NCI-H2196 (cell line): ENCODE data around the gene SMG1.
"Not testable (repeated sequence)": the region's sequence is repeated elsewhere in the genome, so short reads cannot be mapped to it uniquely, and the experiment has no call there.

ENCODE experiments used
- DNase-seq: peaks from one replicate; lab custom pipeline; 2025; ENCODE audit not compliant: unreplicated experiment; lab: John Stamatoyannopoulos, UW

SMG1 gene

DNA sequence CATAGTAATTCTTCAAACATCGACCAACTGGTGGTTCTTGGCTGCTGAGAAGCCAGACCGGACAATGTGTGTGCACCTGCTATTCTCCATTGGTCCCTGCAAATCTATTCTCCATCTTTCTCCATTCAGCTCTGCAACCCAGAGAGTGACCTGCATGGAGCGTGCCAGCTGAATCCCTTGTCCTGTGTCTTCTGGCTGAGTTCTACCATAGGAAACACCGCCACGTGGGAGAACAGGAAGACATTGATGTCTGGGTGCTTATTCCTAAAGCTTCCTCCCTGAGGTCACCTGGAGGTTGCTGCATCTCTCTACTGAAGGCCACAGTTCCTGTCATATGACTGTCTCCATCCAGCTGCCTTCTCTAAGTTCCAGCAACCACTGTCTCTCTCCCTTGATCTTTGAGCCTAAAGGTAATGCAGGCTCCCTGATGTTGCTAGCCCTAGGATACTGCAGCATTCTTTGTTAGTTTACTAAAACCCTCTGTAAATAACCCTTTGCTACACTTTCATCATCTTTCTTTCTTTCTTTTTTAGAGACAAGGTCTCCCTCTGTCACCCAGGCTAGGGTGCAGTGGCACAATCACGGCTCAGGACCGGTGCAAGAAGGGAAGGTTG lies 10.6 kb upstream of the SMG1 start:
- no peak for DNase-seq

DNA sequence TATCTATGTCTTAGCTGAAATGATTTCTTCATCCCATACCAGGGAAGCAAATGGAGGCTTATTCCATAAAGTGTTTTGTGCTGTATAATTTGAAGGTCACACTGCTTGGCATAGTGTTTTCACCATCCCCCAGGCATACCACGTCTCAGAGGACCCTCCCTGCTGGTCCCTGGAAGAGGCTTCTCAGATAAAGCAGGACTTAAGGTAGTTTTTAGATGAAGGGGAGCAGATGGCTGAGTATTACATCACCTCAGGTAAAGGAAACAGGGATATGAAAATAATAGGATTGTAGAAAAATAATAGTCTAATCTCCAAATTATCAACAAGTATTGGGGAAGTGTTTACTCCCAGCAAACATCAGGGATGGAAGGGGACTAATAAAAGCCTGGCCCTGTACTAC lies 7.3 kb upstream of the SMG1 start:
- DNase-seq: no peak

DNA sequence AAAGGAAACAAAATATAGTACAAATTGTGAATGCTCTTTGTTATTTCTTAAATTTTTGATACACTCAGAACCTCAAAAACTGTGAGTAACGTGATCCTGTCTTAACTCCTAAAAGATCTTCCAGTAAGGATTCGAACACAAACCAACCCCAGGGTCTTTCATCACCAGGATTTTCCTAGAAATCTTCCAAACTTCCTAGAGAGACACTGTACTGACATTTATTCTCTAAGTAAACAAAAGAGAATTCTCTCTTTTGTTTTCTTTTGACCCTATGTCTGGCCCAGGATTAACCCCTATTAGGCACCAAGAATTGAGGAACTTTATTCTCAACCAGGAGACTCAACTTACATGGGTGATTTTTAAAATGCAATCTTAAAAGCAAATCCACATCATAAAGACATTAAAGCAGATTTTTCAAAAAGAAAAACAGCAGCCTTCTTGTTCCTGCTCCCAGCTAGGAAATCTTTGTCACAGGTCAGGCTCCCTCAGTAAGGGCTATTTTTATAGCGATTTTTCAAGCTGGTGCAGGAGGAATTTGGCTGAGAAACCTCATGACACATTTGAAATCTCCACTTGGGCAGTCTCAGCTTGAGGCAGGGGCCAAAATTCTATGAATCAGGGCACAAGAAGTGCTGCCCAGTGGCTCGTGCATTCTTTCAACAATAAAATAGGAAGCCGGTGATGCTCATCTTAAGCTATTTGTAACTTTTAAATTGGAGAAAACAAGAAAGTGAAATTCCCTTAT lies 6.2 kb upstream of the SMG1 start:
- DNase-seq: no peak

- DNase-seq: no peak
Observed at GRCh38 chr16:18931756-18932155, 5.5 kb upstream of the SMG1 start.

GRCh38 chr16:18930095-18930494 lies 3.9 kb upstream of the SMG1 start:
- DNase-seq: not testable (repeated sequence)

DNA sequence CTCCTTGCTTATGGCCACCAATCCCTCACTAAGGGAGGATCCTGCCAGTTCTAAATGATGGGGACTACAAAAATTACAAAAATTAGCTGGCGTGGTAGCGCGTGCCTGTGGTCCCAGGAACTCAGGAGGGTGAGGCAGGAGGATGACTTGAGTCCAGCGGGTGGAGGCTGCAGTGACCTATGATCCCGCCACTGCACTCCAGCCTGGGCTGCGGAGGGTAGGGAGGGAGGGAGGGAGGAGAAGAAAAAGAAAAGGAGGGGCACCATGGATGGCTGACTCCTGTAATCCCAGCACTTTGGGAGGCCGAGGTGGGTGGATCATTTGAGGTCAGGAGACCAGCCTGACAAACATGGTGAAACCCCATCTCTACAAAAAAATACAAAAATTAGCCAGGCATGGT lies 1.9 kb upstream of the SMG1 start:
- DNase-seq: not testable (repeated sequence)

DNA sequence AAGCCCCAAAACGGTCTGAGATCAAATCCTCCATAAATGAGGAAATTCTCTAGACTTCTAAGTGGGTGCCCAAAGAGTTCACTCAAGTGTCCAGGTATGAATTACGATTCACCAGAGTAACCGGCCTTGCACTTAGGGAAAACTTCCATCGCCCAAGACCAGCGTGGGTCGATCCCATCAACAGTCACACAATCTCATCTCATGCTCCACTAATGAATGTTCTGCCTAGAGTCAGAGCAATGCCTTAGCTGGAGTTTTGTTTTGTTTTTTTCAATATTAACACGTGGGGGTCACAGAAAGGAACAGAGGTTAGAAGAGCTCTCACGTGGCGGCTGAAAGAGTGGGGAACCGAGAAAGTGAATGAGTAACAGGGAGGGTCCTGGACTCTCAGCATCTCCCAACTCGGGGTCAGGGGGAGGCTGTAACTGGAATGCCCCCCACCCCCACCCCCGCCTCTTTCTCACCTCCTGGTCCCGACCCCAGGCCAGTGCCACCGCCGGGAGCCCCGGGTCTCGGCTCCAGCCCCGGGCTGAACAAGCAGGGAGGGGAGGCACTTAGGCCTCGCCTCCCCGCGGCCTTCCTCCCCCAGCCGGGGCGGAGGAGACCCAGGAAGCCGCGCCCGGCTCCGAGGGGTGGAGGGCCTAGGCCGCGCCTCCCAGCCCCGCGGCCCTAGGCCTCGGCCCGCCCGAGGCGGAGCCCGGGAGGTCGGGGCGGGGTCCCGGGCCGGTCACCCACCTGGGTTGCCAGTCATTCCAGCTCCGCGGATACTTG lies 808 bp downstream of the SMG1 start:
- not testable (repeated sequence) for DNase-seq

DNA sequence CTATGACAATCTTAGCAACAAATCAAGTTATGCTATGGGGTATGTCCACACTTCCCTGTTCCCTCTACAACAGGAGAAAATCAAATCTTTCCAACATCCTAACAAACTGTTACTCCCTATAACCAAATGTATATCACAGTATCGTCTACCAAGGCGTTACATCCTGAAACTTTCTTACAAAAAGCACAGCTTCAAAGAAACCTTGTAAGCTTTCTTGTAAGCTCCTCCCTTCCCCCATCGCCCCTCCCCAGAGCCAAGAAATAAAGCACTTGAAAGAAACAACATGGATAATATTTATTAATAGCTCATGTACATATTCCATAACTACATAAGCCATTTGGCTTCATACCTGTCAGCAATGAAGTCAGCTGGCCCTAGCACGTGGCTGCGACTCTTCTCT lies 2.3 kb downstream of the SMG1 start:
- DNase-seq: not testable (repeated sequence)

DNA sequence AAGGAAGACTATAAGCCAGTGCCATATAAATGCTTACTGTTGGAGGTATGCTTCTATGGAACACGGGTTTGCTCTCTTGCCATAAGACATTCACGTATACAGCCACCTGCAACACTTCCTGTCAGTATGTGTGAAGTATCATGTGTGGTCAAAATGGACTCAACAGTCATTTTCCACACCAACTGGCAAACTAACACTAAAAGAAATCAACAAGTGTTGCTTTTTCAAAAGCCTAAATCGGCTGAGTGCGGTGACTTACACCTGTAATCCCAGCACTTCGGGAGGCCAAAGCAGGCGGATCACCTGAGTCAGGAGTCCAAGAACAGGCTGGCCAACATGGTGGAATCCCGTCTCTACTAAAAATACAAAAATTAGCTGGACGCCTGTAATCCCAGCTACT lies 3.1 kb downstream of the SMG1 start:
- not testable (repeated sequence) for DNase-seq

DNA sequence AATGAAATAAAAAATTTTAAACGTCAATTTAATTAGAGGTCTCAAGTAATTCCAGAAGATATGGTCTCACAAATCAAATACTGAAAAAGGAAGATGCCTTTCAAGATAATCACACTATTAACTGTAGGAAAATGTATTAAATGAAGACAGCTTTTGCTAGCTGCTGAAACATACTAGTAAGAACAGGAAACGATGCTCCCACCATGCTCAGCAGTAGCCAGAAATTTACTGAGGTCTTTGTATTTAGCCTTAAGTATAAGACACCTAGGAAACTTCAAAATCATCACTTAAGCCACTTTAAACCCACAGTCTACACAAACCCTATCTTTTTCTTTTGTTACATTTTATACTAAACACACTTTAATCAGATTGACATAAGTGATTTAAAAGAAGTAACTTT lies 16.6 kb downstream of the SMG1 start:
- DNase-seq: not testable (repeated sequence)

- DNase-seq: not testable (repeated sequence)
Observed at GRCh38 chr16:18908716-18909115, 17.5 kb downstream of the SMG1 start.

DNA sequence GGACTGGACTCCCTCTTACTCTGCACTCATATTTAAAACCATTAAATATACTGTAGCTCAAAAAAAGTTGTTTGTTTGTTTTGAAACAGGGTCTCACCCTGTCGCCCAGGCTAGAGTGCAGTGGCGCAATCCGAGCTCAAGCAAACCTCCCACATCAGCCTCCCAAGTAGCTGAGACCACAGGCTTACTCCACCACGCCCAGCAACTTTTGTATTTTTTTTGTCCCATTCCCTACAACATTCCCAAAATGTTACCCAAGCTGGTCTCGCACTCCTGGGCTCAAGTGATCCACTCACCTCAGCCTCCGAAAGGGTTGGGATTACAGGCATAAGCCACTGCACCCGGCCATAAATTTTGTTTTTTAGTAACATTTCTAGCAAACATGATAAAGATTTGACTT lies 23.4 kb downstream of the SMG1 start:
- DNase-seq: not testable (repeated sequence)

DNA sequence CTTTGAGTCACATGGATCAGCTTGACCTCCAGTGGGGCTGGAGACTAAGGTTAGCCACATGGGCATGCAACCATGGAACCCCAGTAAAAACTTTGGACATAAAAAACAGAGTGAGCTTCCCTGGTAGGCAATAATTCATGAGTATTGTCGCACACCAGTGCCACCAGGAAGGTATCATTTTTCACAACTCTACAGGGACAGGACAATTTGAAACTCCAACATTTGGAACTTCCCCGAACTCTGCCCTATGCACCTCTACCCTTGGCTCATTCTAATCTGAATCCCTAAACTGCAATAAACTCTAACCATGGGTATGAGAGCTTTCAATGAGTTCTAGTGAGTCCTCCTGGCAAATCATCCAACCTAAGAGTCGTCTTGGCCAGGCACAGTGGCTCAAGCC lies 24.2 kb downstream of the SMG1 start:
- DNase-seq: not testable (repeated sequence)

DNA sequence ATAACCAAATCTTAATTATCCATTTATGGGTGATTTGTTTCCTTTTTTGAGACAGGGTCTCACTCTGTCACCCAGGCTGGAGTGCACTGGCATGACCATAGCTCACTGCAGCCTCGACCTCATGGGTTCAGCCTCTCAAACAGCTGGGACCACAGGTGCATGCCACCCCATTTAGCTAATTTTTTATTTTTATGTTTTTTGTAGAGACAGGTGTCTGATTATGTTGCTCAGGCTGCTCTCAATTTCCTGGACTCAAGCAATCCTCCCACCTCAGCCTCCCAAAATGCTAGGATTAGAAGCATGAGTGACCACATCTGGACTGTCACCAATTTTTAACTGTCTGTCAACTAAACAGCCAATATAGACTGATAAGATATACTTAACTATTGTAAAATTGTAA lies 25.0 kb downstream of the SMG1 start:
- not testable (repeated sequence) for DNase-seq

DNA sequence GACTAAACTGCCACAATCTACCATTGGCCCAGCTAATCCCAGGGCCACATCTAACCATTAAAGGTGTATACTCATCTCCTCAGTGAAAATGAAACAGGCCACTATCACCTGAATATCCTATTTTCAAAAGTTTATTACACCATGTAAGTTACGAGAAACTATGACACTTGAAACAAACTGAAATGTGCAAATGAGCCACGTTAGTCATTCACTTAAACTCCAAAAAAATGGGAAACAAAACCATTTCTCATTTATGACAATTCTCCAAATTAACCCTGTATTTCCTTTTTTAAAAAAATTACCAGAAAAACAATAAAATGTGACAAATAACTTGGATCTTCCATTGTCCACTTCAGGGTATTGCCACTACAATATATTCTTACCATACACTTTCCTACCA lies 41.8 kb downstream of the SMG1 start:
- not testable (repeated sequence) for DNase-seq

- not testable (repeated sequence) for DNase-seq
Observed at GRCh38 chr16:18877734-18878133, 48.5 kb downstream of the SMG1 start.

DNA sequence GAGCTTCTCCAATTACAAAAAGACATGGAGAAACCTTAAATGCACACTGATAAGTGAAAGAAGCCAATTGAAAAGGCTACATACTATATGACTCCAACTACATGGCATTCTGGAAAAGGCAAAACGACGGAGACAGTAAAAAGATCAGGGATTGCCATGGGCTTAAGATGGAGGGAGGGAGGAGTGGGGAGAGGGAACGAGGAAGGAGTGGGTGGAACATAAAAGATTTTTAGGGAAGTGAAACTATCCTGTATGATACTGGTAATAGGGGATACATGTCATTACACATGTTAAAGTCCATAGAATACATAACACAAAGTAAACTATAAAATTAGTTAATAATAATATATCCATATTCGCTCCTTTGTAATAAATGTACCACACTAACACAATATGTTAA lies 48.9 kb downstream of the SMG1 start:
- DNase-seq: not testable (repeated sequence)

DNA sequence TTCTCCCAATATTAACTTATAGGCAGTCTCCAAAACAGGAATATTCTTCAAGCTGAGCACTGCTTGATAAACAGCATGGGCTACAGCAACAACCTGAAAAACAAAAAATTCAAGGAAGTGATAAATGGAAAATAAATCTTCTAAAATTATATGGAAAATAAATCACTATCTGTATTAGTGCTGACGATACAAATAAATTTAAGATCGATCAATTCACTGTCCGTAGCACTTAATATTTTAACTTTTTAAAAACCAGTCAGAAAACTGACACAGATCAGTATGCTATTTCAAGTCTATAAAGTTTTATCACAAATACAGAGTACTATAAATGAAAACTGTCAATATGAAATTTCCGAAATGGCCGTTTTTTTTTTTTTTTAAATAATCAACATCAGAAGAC lies 49.9 kb downstream of the SMG1 start:
- not testable (repeated sequence) for DNase-seq

DNA sequence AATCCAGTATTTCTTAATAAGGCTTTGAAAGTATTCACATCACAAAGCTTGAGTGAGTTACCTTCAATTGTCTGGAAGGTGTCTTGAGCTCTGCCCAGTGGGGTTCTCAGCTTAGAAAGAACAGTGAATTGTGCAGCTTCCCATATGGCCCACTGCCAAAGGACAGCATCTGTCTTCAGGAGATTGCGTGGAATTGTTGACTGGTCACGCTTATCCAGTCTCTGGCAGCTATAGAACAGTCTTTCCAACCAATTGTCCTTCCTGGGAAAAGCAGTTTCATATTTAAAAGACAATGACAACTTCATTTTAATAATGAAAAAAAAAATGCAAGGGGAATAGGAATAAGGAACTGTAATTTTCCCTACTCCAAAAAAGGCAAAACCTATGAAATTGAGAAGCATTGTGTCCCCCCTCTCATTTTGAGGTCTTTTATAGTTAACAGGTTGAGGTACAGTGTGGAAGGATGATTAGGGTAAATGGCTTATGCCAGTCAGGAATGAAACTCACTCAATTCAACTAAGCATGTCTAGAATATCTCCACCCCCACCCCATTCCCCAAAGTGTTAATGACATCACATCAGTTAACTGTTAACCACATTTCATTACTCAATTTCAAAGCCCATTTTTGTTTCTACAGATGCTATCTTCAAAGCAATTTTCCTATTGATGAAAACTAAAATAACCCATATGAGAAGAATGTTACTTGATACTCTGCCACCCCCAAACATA lies 57.0 kb downstream of the SMG1 start:
- DNase-seq: not testable (repeated sequence)

DNA sequence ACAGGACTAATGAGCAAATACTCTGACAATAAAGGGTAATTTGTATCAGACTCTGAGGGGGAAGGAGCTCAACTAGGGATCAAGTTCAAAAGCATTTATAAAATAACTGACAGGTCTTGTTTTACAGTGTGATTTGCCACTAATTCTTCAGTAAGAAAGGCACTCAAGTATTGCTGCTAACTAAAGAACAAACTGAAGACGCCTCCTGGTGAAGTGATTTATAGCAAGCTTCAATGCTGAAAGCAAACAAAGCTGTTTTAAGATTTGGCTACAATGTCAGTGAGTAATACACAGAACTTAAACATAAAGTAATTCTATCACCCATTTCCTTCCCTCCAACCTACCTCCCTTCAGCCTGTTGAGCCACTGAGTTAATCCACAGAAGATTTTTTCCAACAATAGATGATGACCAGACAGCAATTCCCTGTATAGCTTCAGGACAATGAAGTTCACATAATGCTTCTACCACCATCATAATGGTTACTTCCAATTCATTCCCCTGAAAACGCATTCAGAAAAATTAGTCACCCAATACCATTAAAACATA lies 59.9 kb downstream of the SMG1 start:
- DNase-seq: not testable (repeated sequence)

GRCh38 chr16:18862891-18863290 lies 63.3 kb downstream of the SMG1 start:
- DNase-seq: not testable (repeated sequence)
